ENCODE results near the gene C1RL. TPM values are rescaled to one million over a fixed set of nuclear protein-coding genes. Genes with fewer than 3 reads are reported as not detected.

The C1RL gene
- total RNA-seq, 2 donors from 2014 or later, result 32.5 to 46.4 TPM

DNA sequence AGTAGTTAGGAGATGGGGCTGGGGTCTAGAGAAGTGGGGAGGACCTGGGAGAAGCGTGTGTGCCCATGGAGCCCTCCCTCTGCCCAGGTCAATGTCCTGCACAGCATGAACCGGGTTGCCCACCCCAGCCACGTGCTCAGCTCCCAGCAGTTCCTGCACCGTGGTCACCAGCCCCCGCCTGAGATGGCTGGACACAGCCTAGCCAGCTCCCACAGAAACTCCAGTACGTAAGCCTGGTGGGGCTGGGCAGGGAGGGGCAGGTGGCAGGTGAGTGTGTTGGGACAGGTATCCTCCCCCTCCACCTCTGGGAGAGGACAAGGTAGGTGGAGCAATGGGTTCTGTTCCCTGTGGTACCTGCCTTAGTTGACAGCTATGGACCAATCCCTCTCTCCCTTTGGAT lies 41.8 kb upstream of the C1RL start:
- H3K4me3 ChIP-seq (ENCODE audit: low read length), result no peak overlapping the region
- no peaks in the 10 kb centered on the region for H3K4me1 ChIP-seq (ENCODE audit: control insufficient read depth, insufficient read depth, low read length)
- peaks cover 84% of the 10 kb centered on the region for H3K36me3 Mint-ChIP-seq (ENCODE audit: low read depth)

DNA sequence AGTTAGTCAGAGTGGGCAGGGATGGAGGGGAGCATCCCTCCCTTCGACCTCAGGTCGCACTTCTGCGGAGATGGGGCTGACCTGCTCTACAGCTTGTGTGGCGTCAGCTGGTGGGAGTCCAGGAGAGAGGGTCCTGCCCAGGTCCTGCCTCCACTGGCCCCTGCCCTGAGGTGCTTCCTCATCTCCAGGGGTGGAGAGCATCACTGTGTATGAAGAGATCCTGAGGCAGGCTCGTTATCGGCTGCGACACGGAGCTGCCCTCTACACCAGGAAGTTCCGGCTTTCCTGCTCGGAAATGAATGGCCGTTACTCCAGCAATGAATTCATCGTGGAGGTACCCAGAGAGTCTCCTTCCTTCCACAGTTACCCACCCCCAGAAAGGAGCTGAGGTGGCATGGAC lies 41.3 kb upstream of the C1RL start:
- TF ChIP-seq, protein P1, sequence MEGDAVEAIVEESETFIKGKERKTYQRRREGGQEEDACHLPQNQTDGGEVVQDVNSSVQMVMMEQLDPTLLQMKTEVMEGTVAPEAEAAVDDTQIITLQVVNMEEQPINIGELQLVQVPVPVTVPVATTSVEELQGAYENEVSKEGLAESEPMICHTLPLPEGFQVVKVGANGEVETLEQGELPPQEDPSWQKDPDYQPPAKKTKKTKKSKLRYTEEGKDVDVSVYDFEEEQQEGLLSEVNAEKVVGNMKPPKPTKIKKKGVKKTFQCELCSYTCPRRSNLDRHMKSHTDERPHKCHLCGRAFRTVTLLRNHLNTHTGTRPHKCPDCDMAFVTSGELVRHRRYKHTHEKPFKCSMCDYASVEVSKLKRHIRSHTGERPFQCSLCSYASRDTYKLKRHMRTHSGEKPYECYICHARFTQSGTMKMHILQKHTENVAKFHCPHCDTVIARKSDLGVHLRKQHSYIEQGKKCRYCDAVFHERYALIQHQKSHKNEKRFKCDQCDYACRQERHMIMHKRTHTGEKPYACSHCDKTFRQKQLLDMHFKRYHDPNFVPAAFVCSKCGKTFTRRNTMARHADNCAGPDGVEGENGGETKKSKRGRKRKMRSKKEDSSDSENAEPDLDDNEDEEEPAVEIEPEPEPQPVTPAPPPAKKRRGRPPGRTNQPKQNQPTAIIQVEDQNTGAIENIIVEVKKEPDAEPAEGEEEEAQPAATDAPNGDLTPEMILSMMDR (conservative IDR thresholded peaks at IDR 0.05), result no peak
- H3K9me3 Mint-ChIP-seq, result no peaks in the 10 kb centered on the region
- Histone ChIP-seq H3K27me3 (ENCODE audit: control insufficient read depth, insufficient read depth, low read length, poor library complexity, severe bottlenecking) (no peaks in the 10 kb centered on the region), H3K9ac (ENCODE audit: extremely low read depth, low read length, poor library complexity, severe bottlenecking) (no peak overlapping the region), H3K27ac (ENCODE audit: low read depth, low read length) (no peak overlapping the region), H3K4me3 (ENCODE audit: low read length) (no peak overlapping the region), H3K4me1 (ENCODE audit: control insufficient read depth, insufficient read depth, low read length) (no peaks in the 10 kb centered on the region), H3K9me3 (ENCODE audit: control insufficient read depth, low read length) (no peaks in the 10 kb centered on the region), H3K36me3 (ENCODE audit: control insufficient read depth, insufficient read depth, low read length) (peaks cover 68% of the 10 kb centered on the region)
- no peaks in the 10 kb centered on the region for H3K27me3 Mint-ChIP-seq (ENCODE audit: insufficient read depth)
- WGBS, 2 experiments (ENCODE audit: insufficient coverage in 1 of 2, insufficient read length in 1 of 2), result 93 to 100% methylated on average over 3 to 12 of the region's 12 CpGs
- H3K27ac Mint-ChIP-seq, result no peak overlapping the region
- H3K4me1 Mint-ChIP-seq, result no peaks in the 10 kb centered on the region
- no peak overlapping the region for H3K4me3 Mint-ChIP-seq
- no peak for DNase-seq
- peaks cover 83% of the 10 kb centered on the region for H3K36me3 Mint-ChIP-seq (ENCODE audit: low read depth)

More for the DNA sequence above, 41.8 kb upstream of the C1RL start:
- DNase-seq, result no peak
- Mint-ChIP-seq H3K4me1 (no peaks in the 10 kb centered on the region), H3K27me3 (ENCODE audit: insufficient read depth) (no peaks in the 10 kb centered on the region), H3K27ac (no peak overlapping the region), H3K9me3 (no peaks in the 10 kb centered on the region), H3K4me3 (no peak overlapping the region)
- Histone ChIP-seq H3K36me3 (ENCODE audit: control insufficient read depth, insufficient read depth, low read length) (peaks cover 69% of the 10 kb centered on the region), H3K27me3 (ENCODE audit: control insufficient read depth, insufficient read depth, low read length, poor library complexity, severe bottlenecking) (no peaks in the 10 kb centered on the region), H3K9me3 (ENCODE audit: control insufficient read depth, low read length) (no peaks in the 10 kb centered on the region), H3K27ac (ENCODE audit: low read depth, low read length) (no peak overlapping the region), H3K9ac (ENCODE audit: extremely low read depth, low read length, poor library complexity, severe bottlenecking) (no peak overlapping the region)
- TF ChIP-seq, protein P1 (conservative IDR thresholded peaks at IDR 0.05), result no peak
- WGBS, 2 experiments (ENCODE audit: insufficient coverage in 1 of 2, insufficient read length in 1 of 2), result 98% methylated on average over 6 of the region's 6 CpGs; no CpG with 5 or more reads in 1 of the 2 experiments

DNA sequence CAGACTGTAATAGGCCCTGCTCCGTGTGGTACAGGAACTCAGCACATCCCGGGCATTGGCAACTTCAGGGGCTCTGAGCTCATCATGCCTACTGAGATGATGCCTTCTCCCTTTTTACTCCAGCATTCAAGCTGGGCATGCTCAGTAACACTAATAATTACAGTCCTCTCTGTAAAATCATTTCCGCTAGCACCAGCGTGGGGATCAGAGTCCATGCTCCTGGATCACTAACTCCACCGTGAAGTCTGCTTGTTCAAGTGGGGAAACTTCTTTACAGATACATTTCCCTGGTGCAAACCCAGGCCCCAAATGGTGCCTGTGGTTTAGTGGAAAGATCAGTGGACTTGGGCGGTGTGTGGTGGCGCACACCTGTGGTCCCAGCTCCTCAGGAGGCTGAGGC lies 37.9 kb upstream of the C1RL start:
- H3K27ac Mint-ChIP-seq, result no peak overlapping the region
- no peaks in the 10 kb centered on the region for H3K9me3 Mint-ChIP-seq
- no peaks in the 10 kb centered on the region for H3K27me3 Mint-ChIP-seq (ENCODE audit: insufficient read depth)
- peak; percentile 27 for DNase-seq
- no peak overlapping the region for H3K4me3 Mint-ChIP-seq
- H3K36me3 Mint-ChIP-seq (ENCODE audit: low read depth), result peaks cover 81% of the 10 kb centered on the region
- H3K9me3 ChIP-seq (ENCODE audit: control insufficient read depth, low read length), result no peaks in the 10 kb centered on the region
- WGBS, 2 experiments (ENCODE audit: insufficient coverage in 1 of 2, insufficient read length in 1 of 2), result 86 to 97% methylated on average over 6 to 7 of the region's 7 CpGs
- H3K36me3 ChIP-seq (ENCODE audit: control insufficient read depth, insufficient read depth, low read length), result peaks cover 66% of the 10 kb centered on the region
- no peaks in the 10 kb centered on the region for H3K4me1 ChIP-seq (ENCODE audit: control insufficient read depth, insufficient read depth, low read length)
- H3K4me1 Mint-ChIP-seq, result no peaks in the 10 kb centered on the region
- H3K27ac ChIP-seq (ENCODE audit: low read depth, low read length), result no peak overlapping the region
- TF ChIP-seq, protein P1 (conservative IDR thresholded peaks at IDR 0.05), result no peak
- H3K27me3 ChIP-seq (ENCODE audit: control insufficient read depth, insufficient read depth, low read length, poor library complexity, severe bottlenecking), result no peaks in the 10 kb centered on the region
- H3K4me3 ChIP-seq (ENCODE audit: low read length), result no peak overlapping the region
- H3K9ac ChIP-seq (ENCODE audit: extremely low read depth, low read length, poor library complexity, severe bottlenecking), result no peak overlapping the region
